Endodermal cell (in vitro differentiated cells): ENCODE data around the gene SIRT6. TPM values are rescaled to one million over a fixed set of nuclear protein-coding genes. Genes with fewer than 3 reads are reported as not detected.

Experiments used
- DNase-seq: peaks from one replicate; pipeline ENCODE4 v3.0.0-alpha.2; 2017
- H3K27ac ChIP-seq: 2 replicates; pipeline ENCODE4 v1.5.1; 2013; ENCODE audit warnings: mild to moderate bottlenecking, low read depth, low read length, moderate library complexity
- H3K27me3 ChIP-seq: 2 replicates; pipeline ENCODE4 v1.6.1; 2013; ENCODE audit warnings: mild to moderate bottlenecking, low read length, moderate library complexity; ENCODE audit not compliant: insufficient read depth, control insufficient read depth, poor library complexity, severe bottlenecking
- H3K36me3 ChIP-seq: 2 replicates; pipeline ENCODE4 v1.7.0; 2013; ENCODE audit warnings: mild to moderate bottlenecking, low read length, moderate library complexity; ENCODE audit not compliant: control insufficient read depth, insufficient read depth
- H3K4me1 ChIP-seq: one replicate; pipeline ENCODE4 v1.7.0; 2013; ENCODE audit warnings: low read length; ENCODE audit not compliant: control insufficient read depth, insufficient read depth
- H3K4me3 ChIP-seq: 2 replicates; pipeline ENCODE4 v1.5.1; 2013; ENCODE audit warnings: mild to moderate bottlenecking, low read length, moderate library complexity
- H3K9ac ChIP-seq: 2 replicates; pipeline ENCODE4 v1.6.1; 2013; ENCODE audit warnings: mild to moderate bottlenecking, low read length, moderate library complexity; ENCODE audit not compliant: poor library complexity, severe bottlenecking; ENCODE audit errors: extremely low read depth
- H3K9me3 ChIP-seq: 2 replicates; pipeline ENCODE4 v1.6.1; 2013; ENCODE audit warnings: mild to moderate bottlenecking, low read length, moderate library complexity; ENCODE audit not compliant: control insufficient read depth
- H3K27ac Mint-ChIP-seq: 2 replicates; pipeline ENCODE4 v1.8.0; 2020; ENCODE audit warnings: mixed read lengths
- H3K27me3 Mint-ChIP-seq: 2 replicates; pipeline ENCODE4 v1.8.0; 2021; ENCODE audit warnings: mild to moderate bottlenecking, mixed read lengths; ENCODE audit not compliant: insufficient read depth
- H3K36me3 Mint-ChIP-seq: 2 replicates; pipeline ENCODE4 v1.8.0; 2020; ENCODE audit warnings: low read depth, mixed read lengths
- H3K4me1 Mint-ChIP-seq: 2 replicates; pipeline ENCODE4 v1.8.0; 2020; ENCODE audit warnings: mixed read lengths
- H3K4me3 Mint-ChIP-seq: 2 replicates; pipeline ENCODE4 v1.8.0; 2020; ENCODE audit warnings: mild to moderate bottlenecking, moderate library complexity, mixed read lengths
- H3K9me3 Mint-ChIP-seq: 2 replicates; pipeline ENCODE4 v1.8.0; 2020; ENCODE audit warnings: mild to moderate bottlenecking, mixed read lengths
- CTCF ChIP-seq: fragments of 200-600 bp; sonication (generic); conservative IDR thresholded peaks from 2 replicates; pipeline ENCODE4 v1.5.0; 2021; ENCODE audit warnings: antibody characterized with exemption, mild to moderate bottlenecking
- WGBS, 2 experiments: methylation state at CpG; one replicate each; pipeline versions ENCODE4 v1.1.5 to v1.1.7; 2013; ENCODE audit warnings: missing lambda C conversion rate in 2 of 2, mixed read lengths in 1 of 2; ENCODE audit not compliant: insufficient coverage in 1 of 2, insufficient read length in 1 of 2; 5-methylcytosine and 5-hydroxymethylcytosine counted together
- total RNA-seq, 2 donors: library from RNA; stranded (reverse); fragmentation: NEBNext Ultra II Directional in 1 of 2; extraction: Animal tissue kit (Norgen Biotek cat#: 25700) in 1 of 2; gene quantifications; 2 replicates in 1 of 2; 3 replicates in 1 of 2; pipeline ENCODE4 v1.2.1, GENCODE V29; 2021

SIRT6 gene
- total RNA-seq, 2 donors from 2014 or later = 22.1 to 29.1 TPM

GRCh38 chr19:4217429-4218264, 35.3 kb upstream of the SIRT6 start:
- no peak for TF ChIP-seq CTCF
- no peak overlapping the region for H3K4me3 Mint-ChIP-seq
- H3K27ac Mint-ChIP-seq = no peak overlapping the region
- Histone ChIP-seq H3K27me3 (no peaks in the 10 kb centered on the region), H3K36me3 (no peaks in the 10 kb centered on the region), H3K27ac (no peak overlapping the region), H3K9me3 (no peaks in the 10 kb centered on the region), H3K9ac (no peak overlapping the region), H3K4me1 (no peaks in the 10 kb centered on the region), H3K4me3 (no peak overlapping the region)
- H3K27me3 Mint-ChIP-seq = peaks cover 4% of the 10 kb centered on the region
- H3K36me3 Mint-ChIP-seq = no peaks in the 10 kb centered on the region
- H3K9me3 Mint-ChIP-seq = peaks cover 3% of the 10 kb centered on the region
- 95% methylated on average over 44 to 81 of the region's 81 CpGs for WGBS, 2 experiments
- no peak for DNase-seq
- H3K4me1 Mint-ChIP-seq = no peaks in the 10 kb centered on the region

GRCh38 chr19:4216846-4217245, 34.5 kb upstream of the SIRT6 start:
- no peaks in the 10 kb centered on the region for H3K9me3 ChIP-seq
- DNase-seq = no peak
- H3K4me3 ChIP-seq = no peak overlapping the region
- H3K4me1 ChIP-seq = no peaks in the 10 kb centered on the region
- H3K36me3 Mint-ChIP-seq = no peaks in the 10 kb centered on the region
- no peak overlapping the region for H3K9ac ChIP-seq
- peaks cover 7% of the 10 kb centered on the region for H3K27me3 Mint-ChIP-seq
- H3K4me3 Mint-ChIP-seq = no peak overlapping the region
- H3K27me3 ChIP-seq = no peaks in the 10 kb centered on the region
- H3K36me3 ChIP-seq = no peaks in the 10 kb centered on the region
- no peak overlapping the region for H3K27ac ChIP-seq
- no peak overlapping the region for H3K27ac Mint-ChIP-seq
- H3K4me1 Mint-ChIP-seq = no peaks in the 10 kb centered on the region
- TF ChIP-seq CTCF = no peak
- peaks cover 3% of the 10 kb centered on the region for H3K9me3 Mint-ChIP-seq
- WGBS, 2 experiments = 77 to 80% methylated on average over 5 to 6 of the region's 6 CpGs

- Histone ChIP-seq H3K9me3 (no peaks in the 10 kb centered on the region), H3K9ac (no peak overlapping the region), H3K4me3 (no peak overlapping the region), H3K4me1 (no peaks in the 10 kb centered on the region), H3K27ac (no peak overlapping the region), H3K36me3 (no peaks in the 10 kb centered on the region), H3K27me3 (no peaks in the 10 kb centered on the region)
- 90 to 93% methylated on average over 3 to 9 of the region's 10 CpGs for WGBS, 2 experiments
- DNase-seq = no peak
- Mint-ChIP-seq H3K4me3 (no peak overlapping the region), H3K27me3 (peaks cover 7% of the 10 kb centered on the region), H3K36me3 (no peaks in the 10 kb centered on the region), H3K9me3 (peaks cover 3% of the 10 kb centered on the region), H3K27ac (no peak overlapping the region), H3K4me1 (no peaks in the 10 kb centered on the region)
- no peak for TF ChIP-seq CTCF
These were observed 33.4 kb upstream of the SIRT6 start for GRCh38 chr19:4215807-4216206.
